ENCODE results near the gene ISG20. TPM values are rescaled to one million over a fixed set of nuclear protein-coding genes. Genes with fewer than 3 reads are reported as not detected.

ISG20 gene
- total RNA-seq, 4 donors from 2014 or later, result 50.3 to 90.0 (median 70.6) TPM

DNA sequence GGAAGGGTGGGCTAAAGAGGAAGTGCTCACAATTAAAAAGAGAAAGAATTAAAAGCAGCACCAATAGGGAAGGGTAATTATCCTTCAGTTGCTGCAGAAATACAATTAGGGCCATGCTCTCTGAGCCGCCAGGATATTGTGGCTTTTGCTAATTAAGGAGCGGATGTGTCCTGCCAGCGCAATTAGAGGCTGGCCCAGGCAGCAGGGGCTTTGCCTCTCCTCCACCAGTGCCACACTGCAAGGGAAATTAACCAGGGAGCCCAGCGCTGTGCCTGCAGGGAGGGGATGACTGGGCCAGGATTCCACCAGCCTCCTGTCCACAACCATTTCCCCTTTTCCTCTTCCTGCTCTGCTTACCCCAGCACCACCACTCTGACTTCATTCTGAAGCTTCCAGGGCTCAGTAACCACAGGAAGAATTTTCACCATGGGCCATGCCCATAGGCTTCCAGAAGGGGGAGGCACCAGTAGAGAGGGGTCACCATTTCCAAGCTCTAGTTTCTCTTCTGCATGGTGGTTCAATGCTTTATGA, 28.1 kb upstream of the ISG20 start:
- TF ChIP-seq, protein P1, sequence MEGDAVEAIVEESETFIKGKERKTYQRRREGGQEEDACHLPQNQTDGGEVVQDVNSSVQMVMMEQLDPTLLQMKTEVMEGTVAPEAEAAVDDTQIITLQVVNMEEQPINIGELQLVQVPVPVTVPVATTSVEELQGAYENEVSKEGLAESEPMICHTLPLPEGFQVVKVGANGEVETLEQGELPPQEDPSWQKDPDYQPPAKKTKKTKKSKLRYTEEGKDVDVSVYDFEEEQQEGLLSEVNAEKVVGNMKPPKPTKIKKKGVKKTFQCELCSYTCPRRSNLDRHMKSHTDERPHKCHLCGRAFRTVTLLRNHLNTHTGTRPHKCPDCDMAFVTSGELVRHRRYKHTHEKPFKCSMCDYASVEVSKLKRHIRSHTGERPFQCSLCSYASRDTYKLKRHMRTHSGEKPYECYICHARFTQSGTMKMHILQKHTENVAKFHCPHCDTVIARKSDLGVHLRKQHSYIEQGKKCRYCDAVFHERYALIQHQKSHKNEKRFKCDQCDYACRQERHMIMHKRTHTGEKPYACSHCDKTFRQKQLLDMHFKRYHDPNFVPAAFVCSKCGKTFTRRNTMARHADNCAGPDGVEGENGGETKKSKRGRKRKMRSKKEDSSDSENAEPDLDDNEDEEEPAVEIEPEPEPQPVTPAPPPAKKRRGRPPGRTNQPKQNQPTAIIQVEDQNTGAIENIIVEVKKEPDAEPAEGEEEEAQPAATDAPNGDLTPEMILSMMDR (IDR thresholded peaks at IDR 0.05), result no peak
- no peak for TF ChIP-seq POLR2A (IDR thresholded peaks at IDR 0.05)
- no peak overlapping the region for H3K27ac ChIP-seq
- no peaks in the 10 kb centered on the region for H3K9me3 ChIP-seq
- H3K4me1 ChIP-seq, result peaks cover 0 to 6% (median 0%) of the 10 kb centered on the region in 4 donors
- no peaks in the 10 kb centered on the region for H3K36me3 ChIP-seq
- DNase-seq, result no peak
- H3K4me3 ChIP-seq, result no peak overlapping the region
- peaks cover 0 to 3% of the 10 kb centered on the region in 2 donors for H3K27me3 ChIP-seq

DNA sequence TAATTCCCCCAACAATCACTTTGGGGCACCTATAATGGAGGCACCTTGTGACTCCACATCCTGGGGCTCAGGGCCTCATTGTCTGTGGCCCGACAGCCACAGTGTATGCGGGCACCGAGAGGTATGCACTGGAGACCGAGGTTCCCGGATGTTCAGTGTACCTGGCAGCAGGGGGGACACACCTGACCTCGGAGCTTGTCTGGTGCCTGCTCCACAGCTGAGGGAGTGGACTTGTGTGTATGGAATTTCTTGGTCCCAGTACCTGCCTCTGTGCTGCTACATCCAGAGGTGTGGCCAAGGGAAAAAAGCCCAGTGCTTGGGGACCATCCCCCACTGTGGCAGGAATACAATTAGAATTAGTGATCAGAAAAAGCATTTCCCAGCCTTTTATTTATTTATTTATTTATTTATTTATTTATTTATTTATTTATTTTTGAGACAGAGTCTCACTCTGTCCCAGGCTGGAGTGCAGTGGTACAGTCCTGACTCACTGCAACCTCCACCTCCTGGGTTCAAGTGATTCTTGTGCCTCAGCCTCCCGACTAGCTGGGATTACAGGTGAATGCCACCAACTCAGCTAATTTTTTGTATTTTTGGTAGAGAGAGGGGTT, 26.5 kb upstream of the ISG20 start:
- Histone ChIP-seq H3K27ac (no peak overlapping the region), H3K4me3 (no peak overlapping the region), H3K36me3 (no peaks in the 10 kb centered on the region), H3K9me3 (no peaks in the 10 kb centered on the region), H3K4me1 (peaks cover 0 to 12% (median 0%) of the 10 kb centered on the region in 4 donors), H3K27me3 (no peaks in the 10 kb centered on the region)
- TF ChIP-seq POLR2A (IDR thresholded peaks at IDR 0.05), result no peak
- TF ChIP-seq, protein P1 (IDR thresholded peaks at IDR 0.05), result no peak
- no peak for DNase-seq

DNA sequence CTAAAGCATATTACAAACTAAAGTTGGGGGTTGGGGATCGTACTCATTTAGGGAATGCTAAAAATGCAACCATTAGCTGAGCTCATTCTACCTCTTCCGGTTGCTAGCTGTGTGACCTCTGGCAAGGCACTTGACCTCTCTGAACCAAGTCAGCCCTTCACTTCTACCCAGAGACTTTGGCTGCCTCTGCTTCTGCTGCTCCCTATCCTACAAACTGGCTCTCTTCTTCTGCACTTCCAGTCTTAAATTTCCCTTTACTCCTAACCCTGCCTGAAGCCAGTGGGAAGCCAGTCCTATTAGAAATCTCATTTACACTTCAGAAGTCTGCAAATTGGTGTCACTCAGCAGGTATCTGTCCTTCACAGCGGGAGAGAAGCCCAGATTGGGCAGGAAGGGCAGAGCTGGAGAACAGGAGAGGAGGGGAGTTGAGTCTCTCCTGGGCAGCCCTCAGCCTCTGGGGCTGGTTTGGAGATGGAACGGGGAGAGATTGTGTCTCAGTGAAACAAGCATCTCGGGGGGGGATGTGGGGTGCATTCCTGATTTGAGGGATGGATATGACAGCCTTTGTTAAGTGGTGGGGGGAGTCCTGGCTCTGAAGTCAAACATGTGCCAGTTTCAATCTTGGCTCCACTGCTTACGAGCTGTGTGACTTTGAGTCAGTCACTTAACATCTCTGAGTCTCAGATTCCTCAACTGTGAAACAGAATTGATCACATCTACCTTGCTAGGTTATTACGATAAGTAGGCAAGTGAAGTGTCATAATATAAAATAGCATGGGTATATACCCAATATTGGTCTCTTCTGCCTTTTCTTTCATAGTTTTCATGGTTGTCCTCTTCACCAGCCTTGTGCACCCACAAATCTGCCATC, 25.5 kb upstream of the ISG20 start:
- Histone ChIP-seq H3K4me3 (no peak overlapping the region), H3K9me3 (no peaks in the 10 kb centered on the region), H3K4me1 (peaks cover 0 to 12% (median 0%) of the 10 kb centered on the region in 4 donors), H3K36me3 (no peaks in the 10 kb centered on the region), H3K27me3 (no peaks in the 10 kb centered on the region), H3K27ac (no peak overlapping the region)
- TF ChIP-seq POLR2A (IDR thresholded peaks at IDR 0.05), result no peak
- TF ChIP-seq, protein P1 (IDR thresholded peaks at IDR 0.05), result no peak
- DNase-seq, result no peak

DNA sequence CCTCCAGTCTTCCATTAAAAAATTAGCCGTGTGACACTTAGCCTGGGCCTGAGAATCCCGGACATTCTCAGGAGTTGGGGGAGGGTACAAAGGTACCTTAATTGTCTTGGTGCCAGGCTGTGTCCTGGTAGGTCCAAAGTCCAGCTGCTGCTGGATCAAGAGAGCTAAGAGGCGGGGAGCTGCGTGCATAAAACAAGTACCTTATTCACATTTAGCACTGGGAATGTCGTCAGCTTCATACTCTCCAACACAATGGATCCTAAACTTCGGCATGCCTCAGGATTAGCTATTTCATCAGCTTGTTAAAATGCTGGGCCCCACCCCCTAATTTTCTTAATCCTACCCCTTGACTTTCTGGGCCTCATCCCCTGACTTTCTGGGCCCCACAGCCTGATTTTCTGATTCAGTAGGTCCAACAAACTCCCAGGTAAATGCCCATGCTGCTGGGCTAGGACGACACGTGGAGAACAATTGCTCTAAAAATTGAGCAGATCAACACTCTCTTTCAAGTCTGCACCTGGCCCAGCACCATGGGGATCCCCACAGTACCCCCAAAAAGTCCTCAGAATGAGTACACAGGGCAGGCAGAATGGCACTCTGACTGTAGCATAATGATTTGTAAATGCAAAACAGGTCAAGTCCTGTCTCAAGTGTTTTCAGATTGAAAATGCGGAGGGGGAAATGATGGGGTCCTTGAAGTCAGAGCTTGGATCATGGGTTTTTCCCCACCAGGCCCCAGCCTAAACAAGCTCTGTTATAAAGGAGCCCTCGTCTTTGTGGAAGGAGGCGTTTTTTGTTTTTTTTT, 23.3 kb upstream of the ISG20 start:
- DNase-seq, result peak in 2 of 3 donors; percentile 75 to 87
- Histone ChIP-seq H3K36me3 (no peaks in the 10 kb centered on the region), H3K4me3 (no peak overlapping the region), H3K9me3 (no peaks in the 10 kb centered on the region), H3K27me3 (no peaks in the 10 kb centered on the region), H3K4me1 (peaks cover 0 to 12% (median 0%) of the 10 kb centered on the region in 4 donors), H3K27ac (peak overlapping the region in 3 of 4 donors; percentile 49 to 85 (median 83))
- peak in 1 of 2 donors; percentile 30 for TF ChIP-seq POLR2A (IDR thresholded peaks at IDR 0.05)
- TF ChIP-seq, protein P1 (IDR thresholded peaks at IDR 0.05), result no peak

DNA sequence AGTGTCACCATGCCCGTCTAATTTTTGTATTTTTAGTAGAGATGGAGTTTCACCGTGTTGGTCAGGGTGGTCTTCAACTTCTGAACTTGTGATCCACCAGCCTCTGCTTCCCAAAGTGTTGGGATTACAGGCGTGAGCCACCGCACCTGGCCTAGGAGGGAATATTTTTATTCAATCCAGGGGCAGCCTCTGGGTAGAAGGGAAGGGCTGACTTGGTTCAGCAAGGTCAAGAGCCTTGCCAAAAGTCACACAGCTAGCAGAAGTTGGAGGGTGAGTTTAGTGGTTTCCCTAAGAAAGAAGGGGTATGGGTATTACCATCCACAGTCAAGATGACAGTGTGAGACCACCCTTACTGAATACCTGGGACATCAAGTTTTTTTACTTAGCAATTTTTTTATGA, 22.6 kb upstream of the ISG20 start:
- no peaks in the 10 kb centered on the region for H3K27me3 ChIP-seq
- peaks cover 0 to 15% (median 0%) of the 10 kb centered on the region in 4 donors for H3K4me1 ChIP-seq
- no peaks in the 10 kb centered on the region for H3K9me3 ChIP-seq
- no peak for TF ChIP-seq POLR2A (IDR thresholded peaks at IDR 0.05)
- TF ChIP-seq, protein P1 (IDR thresholded peaks at IDR 0.05), result no peak
- H3K36me3 ChIP-seq, result no peaks in the 10 kb centered on the region
- DNase-seq, result no peak
- H3K4me3 ChIP-seq, result no peak overlapping the region
- H3K27ac ChIP-seq, result peak overlapping the region in 3 of 4 donors; percentile 49 to 85 (median 83)
